NT2/D1 (cell line): ENCODE results near the gene BPTF.

ENCODE experiments used
- SUZ12 ChIP-seq: IDR thresholded peaks from 2 replicates; pipeline ENCODE4 v1.6.1; 2011; ENCODE audit not compliant: insufficient read length, insufficient read depth; ENCODE audit errors: extremely low read depth
- YY1 ChIP-seq: IDR thresholded peaks from 2 replicates; pipeline ENCODE4 v1.6.1; 2011; ENCODE audit not compliant: insufficient read length, insufficient read depth
- ZNF274 ChIP-seq: IDR thresholded peaks from 2 replicates; pipeline ENCODE4 v1.6.1; 2011; ENCODE audit warnings: mild to moderate bottlenecking, low read depth, low read length

- no peak for TF ChIP-seq SUZ12
- no peak for TF ChIP-seq YY1
- no peak for TF ChIP-seq ZNF274
These were observed 117.5 kb downstream of the BPTF start for GRCh38 chr17:67942810-67943209.
